H1 (cell line): ENCODE measurements around the gene FAM111A. TPM values are rescaled to one million over a fixed set of nuclear protein-coding genes. Genes with fewer than 3 reads are reported as not detected.

ENCODE experiments used
- CTCF ChIA-PET: fragments of 300-600 bp; sonication (Branson Sonifier 250); formaldehyde crosslinking; loops from one replicate; lab custom pipeline; 2021; ENCODE audit not compliant: partially characterized antibody; lab: Charles Lee
- POLR2A ChIA-PET: fragments of 300-600 bp; sonication (Branson Sonifier 250); formaldehyde crosslinking; loops from one replicate; lab custom pipeline; 2021; ENCODE audit warnings: inconsistent platforms; ENCODE audit not compliant: partially characterized antibody; lab: Charles Lee
- DNase-seq, 2 experiments: peaks; one replicate each; pipeline versions ENCODE4 v3.0.0 to v3.0.0-alpha.2; 2010 to 2022; ENCODE audit warnings: low spot score in 2 of 2, low read depth in 1 of 2, mixed read lengths in 1 of 2
- FAIRE-seq: peaks from 2 replicates; lab custom pipeline; 2011; peaks lifted over from hg19 to GRCh38; lab: Jason Lieb, UNC
- H2AFZ ChIP-seq: 2 replicates; pipeline ENCODE4 v1.8.1; 2012; ENCODE audit warnings: low read length, inconsistent platforms
- H2AK5ac ChIP-seq: 2 replicates; pipeline ENCODE4 v1.6.1; 2013; ENCODE audit warnings: low read depth, low read length
- H2BK120ac ChIP-seq: replicated peaks from 2 replicates; pipeline ENCODE3; 2013; ENCODE audit warnings: low read depth, low read length, inconsistent platforms
- H2BK12ac ChIP-seq: 2 replicates; pipeline ENCODE4 v1.6.1; 2013; ENCODE audit warnings: low read depth, low read length
- H2BK15ac ChIP-seq: 2 replicates; pipeline ENCODE4 v1.6.1; 2013; ENCODE audit warnings: low read length
- H2BK20ac ChIP-seq: 2 replicates; pipeline ENCODE4 v1.6.1; 2013; ENCODE audit warnings: low read length
- H2BK5ac ChIP-seq: 2 replicates; pipeline ENCODE4 v1.6.1; 2013; ENCODE audit warnings: low read depth, low read length
- H3K14ac ChIP-seq: 2 replicates; pipeline ENCODE4 v1.6.1; 2013; ENCODE audit warnings: inconsistent platforms; ENCODE audit not compliant: insufficient read length
- H3K18ac ChIP-seq: 2 replicates; pipeline ENCODE4 v1.6.1; 2013; ENCODE audit warnings: low read length; ENCODE audit errors: extremely low read depth
- H3K23ac ChIP-seq: 2 replicates; pipeline ENCODE4 v1.6.1; 2013; ENCODE audit warnings: inconsistent platforms; ENCODE audit not compliant: insufficient read length
- H3K23me2 ChIP-seq: 2 replicates; pipeline ENCODE4 v1.6.1; 2013; ENCODE audit warnings: low read depth, low read length
- H3K27ac ChIP-seq: 2 replicates; pipeline ENCODE4 v1.6.1; 2011; ENCODE audit warnings: low read depth, low read length, inconsistent platforms
- H3K27me3 ChIP-seq, 4 experiments: replicated peaks in 1 of 4; 1 replicate in 1 of 4; 2 replicates in 3 of 4; pipeline versions ENCODE4 v1.6.1 to v1.8.1; 2011 to 2013; ENCODE audit warnings: low read length in 3 of 4, mild to moderate bottlenecking in 3 of 4, inconsistent platforms in 2 of 4, mixed read lengths in 2 of 4, moderate library complexity in 1 of 4; ENCODE audit not compliant: control insufficient read depth in 3 of 4, insufficient read depth in 3 of 4; ENCODE audit errors: extremely low read depth in 1 of 4
- H3K36me3 ChIP-seq, 4 experiments: 2 replicates each; pipeline versions ENCODE4 v1.6.1 to v1.8.1; 2011 to 2013; ENCODE audit warnings: mild to moderate bottlenecking in 4 of 4, low read length in 3 of 4, moderate library complexity in 2 of 4, control low read depth in 1 of 4, inconsistent platforms in 1 of 4; ENCODE audit not compliant: insufficient read depth in 4 of 4, control insufficient read depth in 2 of 4
- H3K4ac ChIP-seq: replicated peaks from 2 replicates; pipeline ENCODE3; 2013; ENCODE audit warnings: low read length, low read depth, mixed read lengths, inconsistent platforms; ENCODE audit not compliant: insufficient read length
- H3K4me1 ChIP-seq, 4 experiments: replicated peaks in 1 of 4; 1 replicate in 1 of 4; 2 replicates in 3 of 4; pipeline versions ENCODE4 v1.6.1 to v1.8.1; 2011 to 2013; ENCODE audit warnings: low read length in 3 of 4, inconsistent platforms in 2 of 4, mixed read lengths in 1 of 4; ENCODE audit not compliant: insufficient read depth in 4 of 4, control insufficient read depth in 3 of 4
- H3K4me2 ChIP-seq, 2 experiments: 2 replicates each; pipeline versions ENCODE4 v1.6.1 to v1.8.1; 2011 to 2013; ENCODE audit warnings: low read depth in 2 of 2, low read length in 2 of 2, control low read depth in 1 of 2, inconsistent platforms in 1 of 2, mild to moderate bottlenecking in 1 of 2; ENCODE audit not compliant: insufficient read depth in 1 of 2
- H3K4me3 ChIP-seq, 4 experiments: fragments of 200-600, 300-600 bp in 1 of 4; sonication (generic), shearing (Covaris generic), sonication (Bioruptor Twin) in 1 of 4; 2 replicates each; pipeline versions ENCODE4 v1.5.1 to v1.8.1; 2011 to 2016; ENCODE audit warnings: low read length in 4 of 4, low read depth in 3 of 4, control low read depth in 2 of 4, inconsistent platforms in 2 of 4, mild to moderate bottlenecking in 2 of 4, mixed read lengths in 1 of 4, moderate library complexity in 1 of 4; ENCODE audit not compliant: insufficient read depth in 2 of 4; ENCODE audit errors: extremely low read depth in 1 of 4
- H3K56ac ChIP-seq: replicated peaks from 2 replicates; pipeline ENCODE3; 2013; ENCODE audit warnings: low read depth, mild to moderate bottlenecking, mixed read lengths, low read length, inconsistent platforms; ENCODE audit not compliant: insufficient read length
- H3K79me1 ChIP-seq: 2 replicates; pipeline ENCODE4 v1.6.1; 2013; ENCODE audit warnings: low read depth, low read length, control low read depth
- H3K79me2 ChIP-seq, 2 experiments: 2 replicates each; pipeline versions ENCODE4 v1.6.1 to v1.8.1; 2012 to 2013; ENCODE audit warnings: low read length in 2 of 2, mild to moderate bottlenecking in 2 of 2, inconsistent platforms in 1 of 2; ENCODE audit not compliant: insufficient read depth in 2 of 2, control insufficient read depth in 1 of 2
- H3K9ac ChIP-seq, 4 experiments: replicated peaks in 1 of 4; 1 replicate in 1 of 4; 2 replicates in 3 of 4; pipeline versions ENCODE4 v1.6.1 to v1.8.1; 2011 to 2013; ENCODE audit warnings: low read depth in 3 of 4, low read length in 3 of 4, control low read depth in 2 of 4, mild to moderate bottlenecking in 2 of 4, moderate library complexity in 2 of 4, inconsistent platforms in 1 of 4; ENCODE audit errors: extremely low read depth in 1 of 4
- H3K9me3 ChIP-seq, 2 experiments: 2 replicates each; pipeline versions ENCODE4 v1.6.1 to v1.8.1; 2012 to 2013; ENCODE audit warnings: mild to moderate bottlenecking in 2 of 2, moderate library complexity in 2 of 2, control low read depth in 1 of 2, inconsistent platforms in 1 of 2, low read depth in 1 of 2, low read length in 1 of 2, mixed read lengths in 1 of 2; ENCODE audit not compliant: insufficient read depth in 2 of 2
- H4K20me1 ChIP-seq, 2 experiments: replicated peaks in 1 of 2; 2 replicates each; pipeline versions ENCODE3 to v1.8.1; 2011 to 2013; ENCODE audit warnings: inconsistent platforms in 2 of 2, low read length in 2 of 2, mild to moderate bottlenecking in 1 of 2; ENCODE audit not compliant: insufficient read depth in 2 of 2, control insufficient read depth in 1 of 2
- H4K5ac ChIP-seq: 2 replicates; pipeline ENCODE4 v1.6.1; 2013; ENCODE audit warnings: low read length, low read depth, mixed read lengths, inconsistent platforms; ENCODE audit not compliant: insufficient read length
- H4K8ac ChIP-seq: 2 replicates; pipeline ENCODE4 v1.8.0; 2013; ENCODE audit warnings: mild to moderate bottlenecking, moderate library complexity, low read length, inconsistent platforms; ENCODE audit not compliant: insufficient read depth; ENCODE audit errors: extremely low read depth
- H4K91ac ChIP-seq: replicated peaks from 2 replicates; pipeline ENCODE3; 2013; ENCODE audit warnings: low read length, mixed read lengths, inconsistent platforms; ENCODE audit not compliant: insufficient read length
- BCL11A ChIP-seq, 2 experiments: IDR thresholded peaks; one replicate each; pipeline ENCODE4 v1.6.1; 2011; ENCODE audit warnings: low read depth in 2 of 2, low read length in 2 of 2, mild to moderate bottlenecking in 2 of 2
- POU5F1 ChIP-seq: IDR thresholded peaks from 2 replicates; pipeline ENCODE4 v1.6.1; 2011; ENCODE audit warnings: low read depth, mild to moderate bottlenecking, low read length, moderate library complexity
- RAD21 ChIP-seq, 2 experiments: IDR thresholded peaks in 1 of 2; conservative IDR thresholded peaks in 1 of 2; 2 replicates each; pipeline ENCODE4 v1.6.1; 2011; ENCODE audit warnings: low read depth in 2 of 2, low read length in 2 of 2, improper control_type of control experiment in 1 of 2, inconsistent platforms in 1 of 2, mild to moderate bottlenecking in 1 of 2, moderate library complexity in 1 of 2
- RFX5 ChIP-seq: IDR thresholded peaks from 2 replicates; pipeline ENCODE4 v1.6.1; 2011; ENCODE audit warnings: low read depth, low read length, improper control_type of control experiment, borderline replicate concordance
- RXRA ChIP-seq: IDR thresholded peaks from 2 replicates; pipeline ENCODE4 v1.6.1; 2011; ENCODE audit warnings: low read depth, mild to moderate bottlenecking, low read length, moderate library complexity; ENCODE audit not compliant: insufficient read depth
- SIN3A ChIP-seq, 2 experiments: IDR thresholded peaks in 1 of 2; conservative IDR thresholded peaks in 1 of 2; 2 replicates each; pipeline ENCODE4 v1.6.1; 2011 to 2012; ENCODE audit warnings: low read length in 2 of 2, improper control_type of control experiment in 1 of 2, low read depth in 1 of 2, mild to moderate bottlenecking in 1 of 2
- SIRT6 ChIP-seq: IDR thresholded peaks from one replicate; pipeline ENCODE4 v1.7.1; 2012; ENCODE audit warnings: low read length, inconsistent platforms
- SUZ12 ChIP-seq: fragments of 200-600 bp; sonication (generic); IDR thresholded peaks from 2 replicates; pipeline ENCODE4 v1.6.1; 2012; ENCODE audit warnings: mild to moderate bottlenecking, inconsistent platforms, low read length, moderate library complexity, mixed read lengths
- TAF7 ChIP-seq: optimal IDR thresholded peaks from 2 replicates; pipeline ENCODE3; 2011; ENCODE audit warnings: low read depth, mild to moderate bottlenecking, inconsistent platforms, low read length, moderate library complexity, borderline replicate concordance
- TEAD4 ChIP-seq: IDR thresholded peaks from 2 replicates; pipeline ENCODE4 v1.6.1; 2012; ENCODE audit warnings: low read depth, low read length, inconsistent platforms, mixed read lengths
- WGBS, 2 experiments: shearing (Covaris generic) in 1 of 2; methylation state at CpG; one replicate each; pipeline versions ENCODE4 v1.1.6 to v1.1.7; 2013 to 2015; ENCODE audit warnings: low lambda C conversion rate in 2 of 2, mixed read lengths in 2 of 2, inconsistent platforms in 1 of 2, low coverage in 1 of 2, missing lambda C conversion rate in 1 of 2; ENCODE audit not compliant: insufficient replicate concordance in 2 of 2, insufficient coverage in 1 of 2, insufficient read length in 1 of 2; ENCODE audit errors: extremely low coverage in 1 of 2, missing lambda C conversion rate in 1 of 2; 5-methylcytosine and 5-hydroxymethylcytosine counted together
- polyA plus RNA-seq, 7 experiments: library from polyadenylated mRNA; depleted of rRNA in 3 of 7; stranded (reverse) in 5 of 7; unstranded in 2 of 7; fragments of >200 nt in 5 of 7; fragments of 200-250 nt in 2 of 7; gene quantifications; 1 replicate in 5 of 7; 2 replicates in 1 of 7; 4 replicates in 1 of 7; pipeline versions ENCODE4 v1.2.1 to v1.2.3, GENCODE V29; 2011 to 2013; ENCODE audit warnings: missing spikeins in 2 of 7, mixed read lengths in 2 of 7
- total RNA-seq: library from RNA; stranded (reverse); fragmentation: NEBNext Ultra II Directional; extraction: Animal tissue kit (Norgen Biotek cat#: 25700); gene quantifications from 2 replicates; pipeline ENCODE4 v1.2.1, GENCODE V29; 2021

Gene FAM111A
- total and polyA plus RNA-seq, 2 of the 8 experiments (the other 6 are each of a cell fraction or from before 2014, with no cell fraction given) = 10.2 to 29.9 TPM

GRCh38 chr11:59158206-59159068 lies 15.8 kb downstream of the FAM111A start:
- Histone ChIP-seq H3K14ac (no peak overlapping the region), H2AFZ (peak overlapping the region; percentile 68; the same call in 1 of the 2 replicates), H3K4me2 (peak overlapping the region in 1 of 2 experiments; percentile 27; a peak in 1 of 4 replicates), H3K27ac (no peak overlapping the region; the same call in 1 of the 2 replicates), H3K79me1 (no peaks in the 10 kb centered on the region), H4K91ac (no peak overlapping the region), H2BK15ac (no peak overlapping the region), H3K79me2 (no peaks in the 10 kb centered on the region), H3K23me2 (no peaks in the 10 kb centered on the region), H4K20me1 (no peaks in the 10 kb centered on the region), H2BK5ac (no peak overlapping the region), H4K5ac (no peak overlapping the region), H3K9me3 (peaks cover 0 to 3% of the 10 kb centered on the region in 2 experiments; a peak in 1 of 4 replicates), H2AK5ac (no peak overlapping the region), H3K36me3 (no peaks in the 10 kb centered on the region; a peak in 1 of 8 replicates), H3K4ac (no peak overlapping the region), H3K9ac (peak overlapping the region in 1 of 4 experiments; percentile 11; a peak in 1 of 7 replicates), H2BK120ac (no peak overlapping the region), H2BK20ac (no peak overlapping the region), H2BK12ac (peak overlapping the region; percentile 60; the same call in 1 of the 2 replicates), H3K27me3 (no peaks in the 10 kb centered on the region), H3K56ac (no peak overlapping the region), H3K18ac (no peak overlapping the region), H3K4me1 (peaks cover 0 to 4% (median 0%) of the 10 kb centered on the region in 4 experiments; a peak in 2 of 7 replicates), H3K4me3 (no peak overlapping the region), H4K8ac (no peak overlapping the region), H3K23ac (no peak overlapping the region)
- POLR2A ChIA-PET = interaction anchor here (1.0 to 2.4 kb wide), 2 partner anchors 14 to 16 kb away, joined by 4 to 12 read pairs; partner anchors contain the start of gene FAM111A
- 57% methylated on average over 8 of the region's 8 CpGs; no CpG with 5 or more reads in 1 of the 2 experiments for WGBS, 2 experiments
- CTCF ChIA-PET = interaction anchor here (0.6 to 4.9 kb wide), 43 partner anchors 8 to 1454 kb away, joined by 3 to 65 read pairs (median 4); partner anchors contain the start of genes DTX4, FAM111A, FAM111B and MPEG1
- DNase-seq (peak in 1 of 2 experiments; percentile 67), FAIRE-seq (peak; percentile 92)
- no peak for TF ChIP-seq POU5F1
- TF ChIP-seq RXRA = no peak
- no peak for TF ChIP-seq TEAD4
- no peak for TF ChIP-seq SIRT6
- no peak for TF ChIP-seq TAF7
- TF ChIP-seq SIN3A (conservative IDR thresholded peaks at IDR 0.05 in 1 of 2, IDR thresholded peaks at IDR 0.05 in 1 of 2; ENCODE audit: low read depth in 1 of 2, low read length in 2 of 2) = 0 out of 4 replicates have a peak, but pooled peaks of 1 of the 2 experiments have one; percentile 43
- TF ChIP-seq RFX5 = no peak
- TF ChIP-seq BCL11A (IDR thresholded peaks at IDR 0.05; ENCODE audit: low read depth in 2 of 2, low read length in 2 of 2) = no peak
- TF ChIP-seq RAD21 (IDR thresholded peaks at IDR 0.05 in 1 of 2, conservative IDR thresholded peaks at IDR 0.05 in 1 of 2; ENCODE audit: low read depth in 2 of 2, low read length in 2 of 2) = peak; percentile 91 to 92
- no peak for TF ChIP-seq SUZ12
